HCT116 (cell line): ENCODE data around the gene RAVER2. TPM values are rescaled to one million over a fixed set of nuclear protein-coding genes. Genes with fewer than 3 reads are reported as not detected.
"Not testable (repeated sequence)": the region's sequence is repeated elsewhere in the genome, so short reads cannot be mapped to it uniquely, and the experiment has no call there.

Source experiments
- ATAC-seq: fragments of 200-7000 bp; cut with Tn5 transposase; 2 replicates; pipeline ENCODE4 v1.9.1; 2020; ENCODE audit warnings: mild to moderate bottlenecking, moderate library complexity
- BruUV-seq: library from RNA; stranded (reverse); fragments of 400-500 nt; replicated peaks from 2 replicates; lab custom pipeline; 2021; lab: Mats Ljungman, UMichigan
- CTCF ChIA-PET: fragments of 300-600 bp; sonication (Branson Sonifier 250); formaldehyde crosslinking; loops from one replicate; lab custom pipeline; 2021; ENCODE audit warnings: antibody characterized with exemption; lab: Charles Lee
- POLR2A ChIA-PET: fragments of 300-600, 350-600 bp; sonication (Branson Sonifier 250); formaldehyde crosslinking; loops from one replicate; lab custom pipeline; 2021; ENCODE audit warnings: antibody characterized with exemption; lab: Charles Lee
- RAD21 ChIA-PET, 2 experiments: fragments of 300-600 bp; sonication (Branson Sonifier 250); formaldehyde crosslinking; loops; one replicate each; lab custom pipeline; 2023; ENCODE audit warnings: low total read pairs in 2 of 2; ENCODE audit not compliant: uncharacterized antibody in 2 of 2, unreplicated experiment in 2 of 2, low non-redundant PET in 1 of 2; lab: Charles Lee
- DNase-seq: peaks from one replicate; pipeline ENCODE4 v3.0.0-alpha.2; 2010; ENCODE audit warnings: low read depth, low spot score
- H2AFZ ChIP-seq: fragments of 200-600 bp; shearing (Covaris generic), sonication (generic); 2 replicates; pipeline ENCODE4 v1.6.1; 2017; ENCODE audit warnings: low read depth, mixed run types, mixed read lengths, antibody characterized with exemption, low read length; ENCODE audit not compliant: poor library complexity, severe bottlenecking
- H3K27ac ChIP-seq: 2 replicates; pipeline ENCODE4 v1.5.1; 2012; ENCODE audit warnings: low read depth, low read length
- H3K27me3 ChIP-seq: fragments of 200-600 bp; sonication (generic); 2 replicates; pipeline ENCODE4 v1.6.1; 2016; ENCODE audit warnings: mixed run types, low read length, mixed read lengths; ENCODE audit not compliant: insufficient read depth
- H3K36me3 ChIP-seq, 2 experiments: fragments of 200-500 bp in 1 of 2; fragments of 200-600 bp in 1 of 2; sonication (Bioruptor generic) in 1 of 2; sonication (generic) in 1 of 2; 2 replicates each; pipeline versions ENCODE4 v1.5.1 to v1.6.1; 2014 to 2016; ENCODE audit warnings: low read length in 2 of 2, inconsistent platforms in 1 of 2, mixed read lengths in 1 of 2, mixed run types in 1 of 2; ENCODE audit not compliant: insufficient read depth in 2 of 2, control insufficient read depth in 1 of 2
- H3K4me1 ChIP-seq, 2 experiments: fragments of 200-600 bp in 1 of 2; sonication (generic) in 1 of 2; 2 replicates each; pipeline versions ENCODE4 v1.5.1 to v1.6.1; 2012 to 2017; ENCODE audit warnings: low read length in 2 of 2, inconsistent platforms in 1 of 2, mild to moderate bottlenecking in 1 of 2, mixed read lengths in 1 of 2, mixed run types in 1 of 2, moderate library complexity in 1 of 2; ENCODE audit not compliant: insufficient read depth in 2 of 2, control insufficient read depth in 1 of 2
- H3K4me2 ChIP-seq: fragments of 200-600 bp; sonication (generic); 2 replicates; pipeline ENCODE4 v1.6.1; 2017; ENCODE audit warnings: mixed run types, low read length, mixed read lengths
- H3K4me3 ChIP-seq, 2 experiments: fragments of 200-600 bp in 1 of 2; sonication (generic) in 1 of 2; replicated peaks in 1 of 2; 2 replicates each; pipeline ENCODE4 v1.5.1; 2011 to 2016; ENCODE audit warnings: low read length in 2 of 2, control low read depth in 1 of 2, low read depth in 1 of 2, mild to moderate bottlenecking in 1 of 2, mixed read lengths in 1 of 2, mixed run types in 1 of 2
- H3K79me2 ChIP-seq: fragments of 200-600 bp; sonication (generic); 2 replicates; pipeline ENCODE4 v1.6.1; 2017; ENCODE audit warnings: mild to moderate bottlenecking, mixed run types, low read length, moderate library complexity, mixed read lengths; ENCODE audit not compliant: insufficient read depth
- H3K9ac ChIP-seq: fragments of 200-600 bp; sonication (generic); 2 replicates; pipeline ENCODE4 v1.6.1; 2016; ENCODE audit warnings: low read length, mixed read lengths
- H3K9me2 ChIP-seq: fragments of 200-600 bp; sonication (generic), shearing (Covaris generic); 2 replicates; pipeline ENCODE4 v1.6.1; 2017; ENCODE audit warnings: mixed run types, mild to moderate bottlenecking, moderate library complexity; ENCODE audit not compliant: insufficient read depth
- H3K9me3 ChIP-seq, 2 experiments: fragments of 200-500 bp in 1 of 2; fragments of 200-600 bp in 1 of 2; sonication (Bioruptor generic) in 1 of 2; sonication (generic) in 1 of 2; 2 replicates each; pipeline ENCODE4 v1.6.1; 2014 to 2017; ENCODE audit warnings: low read length in 2 of 2, mixed read lengths in 2 of 2, inconsistent platforms in 1 of 2, low read depth in 1 of 2, mild to moderate bottlenecking in 1 of 2, mixed run types in 1 of 2, moderate library complexity in 1 of 2; ENCODE audit not compliant: control insufficient read depth in 1 of 2, insufficient read depth in 1 of 2
- H4K20me1 ChIP-seq: fragments of 200-600 bp; sonication (generic), shearing (Covaris generic); 2 replicates; pipeline ENCODE4 v1.6.1; 2017; ENCODE audit warnings: mixed run types, mild to moderate bottlenecking, moderate library complexity; ENCODE audit not compliant: insufficient read depth
- CEBPB ChIP-seq: IDR thresholded peaks from 2 replicates; pipeline ENCODE4 v1.6.1; 2012; ENCODE audit warnings: low read depth
- ELF1 ChIP-seq: IDR thresholded peaks from 2 replicates; pipeline ENCODE4 v1.6.1; 2012; ENCODE audit warnings: low read depth, borderline replicate concordance
- EZH2phosphoT487 ChIP-seq: fragments of 200-600 bp; IDR thresholded peaks from 2 replicates; pipeline ENCODE4 v1.6.1; 2018; ENCODE audit warnings: antibody characterized with exemption, borderline replicate concordance
- JUND ChIP-seq: IDR thresholded peaks from 2 replicates; pipeline ENCODE4 v1.6.1; 2012
- SP1 ChIP-seq: IDR thresholded peaks from 2 replicates; pipeline ENCODE4 v1.6.1; 2012; ENCODE audit warnings: low read depth
- ZNF274 ChIP-seq: fragments of 200-500 bp; sonication (Bioruptor generic); IDR thresholded peaks from 2 replicates; pipeline ENCODE4 v1.6.1; 2014; ENCODE audit warnings: mild to moderate bottlenecking, low read depth, low read length, inconsistent platforms
- intact Hi-C: fragments of 100-400 bp; cut with micrococcal nuclease; formaldehyde crosslinking; loops from 2 replicates; pipeline ENCODE4 v1.10.0; 2022
- total RNA-seq: library from RNA; stranded (reverse); gene quantifications from one replicate; pipeline ENCODE4 v1.2.1, GENCODE V29; 2021; ENCODE audit not compliant: unreplicated experiment
- TF ChIP-seq, protein P1 (sequence below): IDR thresholded peaks from 2 replicates; pipeline ENCODE4 v1.6.1; 2012; ENCODE audit warnings: low read depth

Gene RAVER2
- total RNA-seq, 1 experiment from 2014 or later = 23.2 TPM

GRCh38 chr1:64734287-64734652 lies 10.6 kb upstream of the RAVER2 start:
- no peaks in the 10 kb centered on the region for H3K27me3 ChIP-seq
- H3K27ac ChIP-seq = no peak overlapping the region
- H3K4me3 ChIP-seq = no peak overlapping the region
- H3K9ac ChIP-seq = no peak overlapping the region
- H3K9me3 ChIP-seq = no peaks in the 10 kb centered on the region
- BruUV-seq = no TSS peak
- H3K36me3 ChIP-seq = no peaks in the 10 kb centered on the region
- no peak overlapping the region for H2AFZ ChIP-seq
- ChIA-PET POLR2A (no interaction called here), CTCF (no interaction called here), RAD21 (no interaction called here)
- ATAC-seq (no peak), DNase-seq (no peak)
- H3K9me2 ChIP-seq = no peaks in the 10 kb centered on the region
- TF ChIP-seq JUND = no peak
- TF ChIP-seq CEBPB = no peak
- TF ChIP-seq ZNF274 = no peak
- TF ChIP-seq EZH2phosphoT487 = no peak
- TF ChIP-seq SP1 = no peak
- TF ChIP-seq ELF1 = no peak
- TF ChIP-seq, protein P1, sequence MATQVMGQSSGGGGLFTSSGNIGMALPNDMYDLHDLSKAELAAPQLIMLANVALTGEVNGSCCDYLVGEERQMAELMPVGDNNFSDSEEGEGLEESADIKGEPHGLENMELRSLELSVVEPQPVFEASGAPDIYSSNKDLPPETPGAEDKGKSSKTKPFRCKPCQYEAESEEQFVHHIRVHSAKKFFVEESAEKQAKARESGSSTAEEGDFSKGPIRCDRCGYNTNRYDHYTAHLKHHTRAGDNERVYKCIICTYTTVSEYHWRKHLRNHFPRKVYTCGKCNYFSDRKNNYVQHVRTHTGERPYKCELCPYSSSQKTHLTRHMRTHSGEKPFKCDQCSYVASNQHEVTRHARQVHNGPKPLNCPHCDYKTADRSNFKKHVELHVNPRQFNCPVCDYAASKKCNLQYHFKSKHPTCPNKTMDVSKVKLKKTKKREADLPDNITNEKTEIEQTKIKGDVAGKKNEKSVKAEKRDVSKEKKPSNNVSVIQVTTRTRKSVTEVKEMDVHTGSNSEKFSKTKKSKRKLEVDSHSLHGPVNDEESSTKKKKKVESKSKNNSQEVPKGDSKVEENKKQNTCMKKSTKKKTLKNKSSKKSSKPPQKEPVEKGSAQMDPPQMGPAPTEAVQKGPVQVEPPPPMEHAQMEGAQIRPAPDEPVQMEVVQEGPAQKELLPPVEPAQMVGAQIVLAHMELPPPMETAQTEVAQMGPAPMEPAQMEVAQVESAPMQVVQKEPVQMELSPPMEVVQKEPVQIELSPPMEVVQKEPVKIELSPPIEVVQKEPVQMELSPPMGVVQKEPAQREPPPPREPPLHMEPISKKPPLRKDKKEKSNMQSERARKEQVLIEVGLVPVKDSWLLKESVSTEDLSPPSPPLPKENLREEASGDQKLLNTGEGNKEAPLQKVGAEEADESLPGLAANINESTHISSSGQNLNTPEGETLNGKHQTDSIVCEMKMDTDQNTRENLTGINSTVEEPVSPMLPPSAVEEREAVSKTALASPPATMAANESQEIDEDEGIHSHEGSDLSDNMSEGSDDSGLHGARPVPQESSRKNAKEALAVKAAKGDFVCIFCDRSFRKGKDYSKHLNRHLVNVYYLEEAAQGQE = no peak
- H3K4me1 ChIP-seq = no peaks in the 10 kb centered on the region
- intact Hi-C loops = no loop called here
- no peaks in the 10 kb centered on the region for H4K20me1 ChIP-seq
- H3K4me2 ChIP-seq = no peak overlapping the region
- no peaks in the 10 kb centered on the region for H3K79me2 ChIP-seq

DNA sequence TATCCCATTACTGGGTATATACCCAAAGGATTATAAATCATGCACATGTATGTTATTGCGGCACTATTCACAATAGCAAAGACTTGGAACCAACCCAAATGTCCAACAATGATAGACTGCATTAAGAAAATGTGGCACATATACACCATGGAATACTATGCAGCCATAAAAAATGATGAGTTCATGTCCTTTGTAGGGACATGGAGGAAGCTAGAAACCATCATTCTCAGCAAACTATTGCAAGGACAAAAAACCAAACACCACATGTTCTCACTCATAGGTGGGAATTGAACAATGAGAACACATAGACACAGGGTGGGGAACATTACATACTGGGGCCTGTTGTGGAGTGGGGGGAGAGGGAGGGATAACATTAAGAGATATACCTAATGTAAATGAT lies 4.2 kb upstream of the RAVER2 start:
- H3K4me2 ChIP-seq, H3K36me3 ChIP-seq, POLR2A ChIA-PET, BruUV-seq, H3K9me3 ChIP-seq, H3K27me3 ChIP-seq, CTCF ChIA-PET, intact Hi-C loops, H4K20me1 ChIP-seq, DNase-seq, ATAC-seq, H2AFZ ChIP-seq, H3K27ac ChIP-seq, H3K9me2 ChIP-seq, H3K9ac ChIP-seq, H3K4me3 ChIP-seq, RAD21 ChIA-PET, H3K79me2 ChIP-seq: not testable (repeated sequence)
- peaks cover 3 to 12% of the 10 kb centered on the region in 2 experiments; a peak in 2 of 4 replicates for H3K4me1 ChIP-seq
